Activated CD4-positive, alpha-beta T cell treated with anti-CD3 and anti-CD28 coated beads, Interleukin-2, Interleukin-6, amounts not matched to agents 100 ng/mL and 50 ng/mL, durations not matched to agents 16 hours and 8 hours (primary cell): ENCODE measurements around the gene FIGLA.
A peak's percentile ranks its signal among the peaks of the same experiment; 100 is the strongest.

Experiments
- DNase-seq: peaks from one replicate; pipeline ENCODE4 v3.0.0-alpha.2; 2020

FIGLA gene

DNA sequence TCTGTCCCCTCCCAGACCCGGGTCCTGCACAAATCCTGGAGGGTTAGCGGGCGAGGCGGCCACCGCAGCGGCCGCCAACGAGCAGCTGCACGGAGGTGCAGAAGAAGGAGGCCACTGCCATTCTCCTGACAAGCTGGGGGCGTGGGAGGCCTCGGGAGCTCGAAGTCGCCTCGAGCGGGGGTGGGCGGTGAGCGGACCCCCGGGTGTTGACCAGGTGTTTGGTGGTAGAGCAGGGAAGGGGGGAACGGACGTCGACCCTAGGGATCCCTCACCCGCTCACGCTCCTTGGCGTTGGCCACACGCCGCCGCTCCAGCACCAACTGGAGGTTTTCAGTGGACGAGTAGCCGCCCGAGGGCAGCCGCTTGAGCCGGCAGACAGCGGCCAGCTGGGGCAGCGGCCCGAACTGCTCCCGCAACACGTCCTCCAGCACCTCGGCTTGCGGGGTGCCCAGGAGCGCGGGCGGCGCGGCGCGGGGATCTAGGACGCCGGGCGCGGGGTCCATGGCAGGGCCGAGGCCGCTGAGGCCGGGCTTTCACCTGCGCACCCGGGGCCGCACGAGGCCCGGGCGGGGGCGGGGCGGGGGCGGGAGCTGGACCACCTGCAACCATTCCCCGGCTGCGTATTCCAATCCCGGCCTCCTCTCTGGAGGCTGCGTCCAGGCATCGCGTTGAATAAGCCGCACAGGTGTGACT is at the start of gene FIGLA:
FIGLA (minus strand) TSS at position 508 of the 693 bp plus-strand sequence; CDS start at position 503, 5 bp downstream.
- no peak for DNase-seq

DNA sequence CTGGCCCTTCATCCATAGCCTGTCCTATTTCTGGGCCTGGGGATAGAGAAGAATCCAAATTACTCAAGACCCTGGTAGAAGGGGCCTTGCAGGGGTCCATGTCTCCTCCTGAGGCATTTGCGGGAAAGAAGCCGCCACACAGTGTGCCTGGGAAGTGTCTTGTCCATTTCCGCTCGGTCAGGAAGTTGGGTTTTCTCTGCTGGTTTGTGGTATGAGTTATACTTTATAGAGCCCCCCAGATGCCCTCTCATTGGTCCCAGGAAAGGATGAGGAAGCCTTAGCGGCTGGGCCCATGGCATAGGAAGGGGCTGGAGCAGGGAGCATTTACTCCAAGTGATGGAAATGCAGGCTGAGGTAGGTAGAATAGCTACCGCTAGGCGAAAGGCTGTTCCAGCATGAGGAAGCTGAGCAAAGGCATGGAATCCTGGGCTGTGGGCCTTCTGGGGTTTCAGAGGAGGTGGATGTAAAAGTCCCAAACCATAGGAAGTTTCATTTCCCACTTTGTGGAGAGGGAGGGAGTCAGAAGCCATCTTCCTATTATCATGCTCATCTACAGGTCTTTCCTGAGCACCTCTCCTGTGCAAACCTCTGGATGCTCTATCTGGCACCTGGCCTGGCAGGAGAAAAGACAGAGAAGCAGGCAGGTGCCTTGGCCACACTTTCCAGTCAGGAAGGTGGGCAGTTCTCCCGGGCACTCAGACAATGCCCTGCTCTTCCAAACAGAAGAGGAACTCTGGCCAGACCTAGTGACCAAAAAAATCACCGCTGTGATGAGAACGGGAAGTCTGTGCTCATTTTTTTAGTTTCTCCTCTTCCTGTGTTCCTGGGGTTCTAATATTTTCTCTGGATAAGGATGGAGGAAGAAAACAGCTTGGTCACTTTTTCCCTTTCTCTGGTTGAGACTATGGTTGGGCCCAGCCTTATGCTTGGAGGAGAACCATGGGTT is 47.8 kb upstream of the FIGLA start:
- DNase-seq = no peak

DNA sequence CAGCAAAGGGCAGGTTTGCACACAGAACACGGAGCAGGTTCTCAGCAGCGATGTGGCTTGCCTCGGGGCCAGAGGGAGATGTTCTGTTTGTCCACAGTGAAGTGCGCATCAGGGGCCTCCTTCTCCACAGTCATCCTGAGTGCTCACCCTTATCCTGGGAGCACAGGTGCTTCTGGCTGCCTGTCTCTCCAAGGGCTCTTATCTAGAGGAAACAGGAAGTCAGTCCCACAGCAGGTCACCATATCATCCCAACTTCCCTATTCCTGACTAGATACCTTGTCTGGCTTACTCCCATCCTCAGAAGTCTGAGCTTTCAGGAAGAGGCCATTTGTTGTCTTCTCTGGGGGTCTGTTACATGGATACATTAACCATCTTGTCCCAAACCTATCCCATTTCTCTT is 45.2 kb upstream of the FIGLA start, which contains the start of gene CD207:
CD207 (minus strand) TSS at position 174 of the 400 bp plus-strand sequence; CDS start at position 134, 40 bp downstream.
- DNase-seq = no peak

DNA sequence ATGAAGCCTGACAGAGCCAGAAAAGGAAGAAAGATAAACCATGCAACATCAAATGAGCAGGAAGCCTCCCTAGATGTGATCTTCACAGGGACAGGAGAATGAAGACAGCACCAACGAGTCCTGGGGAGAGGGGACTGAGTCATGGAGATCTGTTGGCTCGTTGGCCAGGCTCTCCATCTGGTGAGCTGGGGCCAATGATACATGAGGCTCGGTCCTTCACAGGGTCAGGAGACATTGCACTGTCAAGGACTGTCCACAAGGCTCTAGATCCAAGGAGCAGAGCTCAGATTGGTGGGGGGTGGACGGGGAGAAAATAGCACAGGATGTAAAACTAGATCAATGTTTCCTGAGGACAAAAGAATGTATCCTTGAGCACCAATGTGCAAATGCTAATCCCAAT is 44.4 kb upstream of the FIGLA start:
- DNase-seq = no peak

DNA sequence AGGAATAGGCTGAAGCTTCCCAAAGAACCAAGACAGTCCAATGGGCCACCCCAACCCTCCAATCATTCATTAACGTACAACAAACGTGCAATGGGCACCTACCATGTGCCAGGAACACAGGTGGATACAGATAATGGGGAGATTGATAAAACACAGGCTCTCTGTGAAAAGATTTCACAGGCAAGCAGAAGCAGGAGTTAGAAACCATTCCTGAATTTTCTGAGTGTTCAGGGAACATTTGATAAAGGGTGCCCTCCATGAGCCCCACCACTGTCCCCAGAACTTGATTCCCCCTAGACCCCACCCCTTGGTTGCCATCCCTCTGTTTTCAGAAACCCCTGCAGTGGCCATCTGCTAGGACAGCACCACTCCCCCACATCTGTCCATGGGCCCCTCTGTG is 43.7 kb upstream of the FIGLA start:
- no peak for DNase-seq

- DNase-seq = no peak
These were observed 42.8 kb upstream of the FIGLA start for GRCh38 chr2:70833246-70833645.

DNA sequence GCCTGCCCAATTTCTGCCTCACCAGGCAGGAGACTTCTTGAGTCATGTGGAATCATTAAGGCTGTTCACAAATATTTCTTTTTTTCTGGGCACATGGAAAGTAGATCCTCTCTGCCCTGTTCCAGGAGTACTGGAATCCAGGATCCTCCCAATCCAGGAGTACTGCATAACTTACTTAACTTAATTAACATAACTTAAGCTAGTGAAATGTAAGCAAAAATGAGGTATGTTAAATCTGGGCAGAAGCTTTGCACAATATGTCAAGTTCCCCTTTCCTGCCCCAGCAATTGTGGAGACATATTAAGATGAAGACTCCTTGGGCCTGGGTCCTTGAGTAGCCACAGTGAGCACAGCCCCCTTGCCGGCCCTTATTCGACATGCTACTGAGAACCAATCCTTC is 41.9 kb upstream of the FIGLA start:
- no peak for DNase-seq

DNA sequence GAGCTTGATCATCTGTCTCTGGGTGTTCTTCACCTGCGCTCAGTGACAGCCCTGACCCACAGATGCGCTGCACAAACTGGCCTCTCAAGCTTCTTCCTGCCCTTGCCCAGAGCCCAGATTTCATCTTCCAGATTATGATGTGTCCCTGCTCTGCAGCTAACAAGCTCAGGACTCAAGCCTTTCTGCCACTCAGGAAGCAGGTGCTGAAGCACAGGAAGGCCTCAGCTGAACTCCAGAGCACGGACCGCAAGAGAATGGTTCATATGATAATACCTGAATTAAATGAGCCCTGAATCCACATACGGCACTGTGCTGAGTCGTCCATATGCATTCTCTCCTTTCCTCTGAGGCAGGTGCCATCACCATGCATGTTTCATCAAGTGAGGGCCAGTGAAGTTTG is 41.4 kb upstream of the FIGLA start:
- no peak for DNase-seq

GRCh38 chr2:70830366-70830765 is 39.9 kb upstream of the FIGLA start:
- no peak for DNase-seq

DNA sequence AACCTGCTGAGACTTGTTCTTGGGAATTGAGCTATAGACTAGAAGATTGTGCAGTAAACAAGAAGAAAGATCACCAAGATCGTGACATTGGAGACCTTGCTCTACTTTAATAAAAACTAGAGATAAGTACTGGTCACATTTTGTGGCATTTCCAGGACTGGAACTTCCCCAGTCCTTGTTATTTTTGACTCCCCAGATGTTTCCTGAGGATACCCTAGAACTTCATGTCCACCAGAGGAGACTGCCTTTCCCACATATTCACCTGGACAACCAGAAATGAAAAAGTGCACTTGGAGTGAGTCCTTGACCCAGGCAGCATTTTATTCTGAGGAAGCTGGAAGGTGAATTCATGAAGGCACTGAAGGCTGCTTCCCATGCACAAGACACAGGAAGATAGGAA is 39.5 kb upstream of the FIGLA start:
- DNase-seq = no peak

DNA sequence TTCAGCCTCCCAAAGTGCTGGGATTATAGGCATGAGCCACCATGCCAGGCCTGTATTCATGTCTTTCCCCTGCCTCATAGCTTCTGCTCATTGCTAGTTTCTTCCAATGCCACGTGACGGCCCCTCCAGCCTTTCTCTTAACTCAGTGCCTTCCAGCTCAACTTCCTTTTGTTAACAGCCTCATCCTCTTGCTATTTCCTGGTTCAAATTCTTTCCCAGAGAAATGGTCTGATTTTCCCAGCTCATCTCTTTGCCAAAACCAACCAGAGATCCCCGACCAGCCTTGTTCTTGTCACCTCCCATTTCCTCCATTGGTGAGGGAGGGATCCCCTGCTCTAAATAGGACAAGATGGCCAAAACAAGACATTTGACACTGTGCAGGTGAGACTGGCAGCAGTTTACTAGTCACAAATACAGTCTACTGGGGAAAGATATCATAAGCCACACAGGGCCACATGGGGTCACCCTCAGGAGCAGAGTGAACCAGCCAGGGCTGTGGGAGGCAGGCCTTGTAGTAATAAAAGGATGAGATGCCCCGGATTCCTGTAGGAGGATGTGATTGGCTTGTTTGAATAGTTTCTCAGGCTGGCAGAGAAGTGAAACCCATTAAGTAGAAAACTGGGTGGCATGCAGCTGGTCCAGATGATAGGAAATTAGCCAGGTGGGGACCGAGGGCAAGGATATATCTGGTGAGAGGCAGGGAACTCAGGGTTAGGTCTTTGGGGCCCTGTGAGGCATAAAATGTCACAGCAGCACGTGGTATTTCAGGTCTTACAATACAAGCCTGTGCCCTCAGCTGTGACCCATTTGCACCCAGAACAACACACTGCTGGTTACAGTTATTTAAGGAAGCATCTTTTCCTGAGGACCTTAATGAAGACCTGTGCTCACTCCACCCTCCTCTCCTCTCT is 38.7 kb upstream of the FIGLA start:
- DNase-seq = no peak

DNA sequence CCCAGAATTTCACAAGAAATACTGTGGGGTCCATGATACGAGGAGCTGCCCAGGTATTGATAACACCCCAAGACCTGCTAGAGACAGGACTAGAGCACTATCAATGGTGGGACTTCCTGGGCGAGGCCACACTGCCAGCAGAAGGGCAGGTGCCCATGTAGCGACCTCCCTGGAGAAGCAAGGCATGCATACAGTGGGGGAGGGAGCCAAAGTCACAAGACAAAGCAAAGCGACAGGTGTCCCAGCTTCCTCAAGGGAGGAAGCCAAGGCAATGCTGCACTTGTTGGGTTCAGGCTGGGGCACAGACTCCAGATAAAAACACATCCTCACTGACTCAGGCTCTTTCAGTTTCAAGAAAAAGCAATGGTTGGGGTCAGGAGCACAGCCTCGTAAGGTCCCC is 37.7 kb upstream of the FIGLA start:
- no peak for DNase-seq

DNA sequence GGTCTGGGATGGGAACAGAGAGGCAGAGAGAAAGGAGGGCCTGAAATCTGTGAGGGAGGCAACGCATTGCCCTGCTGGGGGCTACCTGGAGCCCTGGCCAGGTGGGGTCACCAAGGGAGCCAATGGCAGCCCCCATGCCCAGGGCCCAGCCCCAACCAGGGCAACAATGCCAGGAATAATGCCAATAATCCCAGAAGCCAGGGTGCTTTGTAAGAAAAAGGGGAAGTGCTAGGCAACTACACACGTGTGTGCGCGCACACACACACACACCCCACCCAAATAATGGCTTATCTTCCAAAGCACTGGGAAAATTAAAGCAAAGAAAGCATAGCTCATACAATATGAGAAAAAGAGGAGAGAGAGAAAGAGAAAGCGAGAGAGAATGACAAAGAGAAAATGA is 36.9 kb upstream of the FIGLA start:
- DNase-seq = no peak

DNA sequence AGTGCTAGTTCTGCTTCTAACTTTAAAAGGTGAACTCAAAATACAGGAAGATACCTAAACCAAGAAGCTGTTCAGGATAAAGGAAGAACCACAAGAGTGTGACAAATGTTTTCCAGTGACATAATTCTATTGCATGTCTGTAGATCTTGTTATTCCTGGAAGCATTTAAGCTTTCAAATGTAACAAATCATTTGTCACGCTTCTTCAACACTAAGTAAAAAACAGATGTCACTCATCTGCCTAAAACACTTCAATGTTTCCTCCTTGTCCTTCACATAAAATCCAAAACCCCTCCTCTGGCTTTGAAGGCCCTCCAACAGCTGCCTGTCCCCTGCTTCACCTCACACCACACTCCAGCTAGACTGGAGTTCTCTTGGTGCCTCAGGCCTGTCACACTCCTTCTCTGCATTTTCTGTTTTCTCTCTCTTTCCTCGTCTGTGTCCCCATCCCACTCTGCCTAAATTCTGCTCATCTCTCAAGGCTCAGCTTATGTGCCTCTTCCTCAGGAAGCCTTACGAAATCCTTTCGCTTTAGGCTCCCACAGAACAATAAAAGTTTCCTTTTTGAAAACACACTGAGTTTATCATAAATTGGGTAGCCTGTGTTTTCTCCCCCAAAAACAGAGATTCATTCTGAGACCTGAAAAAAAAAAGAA is 36.4 kb upstream of the FIGLA start:
- peak; percentile 45 for DNase-seq

GRCh38 chr2:70823249-70823648 is 32.8 kb upstream of the FIGLA start:
- DNase-seq = no peak

- no peak for DNase-seq
These were observed 32.4 kb upstream of the FIGLA start for GRCh38 chr2:70822843-70823242.

GRCh38 chr2:70820499-70820898 is 30.1 kb upstream of the FIGLA start, which contains the start of gene CLEC4F:
Gene CLEC4F, minus strand, starts transcription at chr2:70820599. Its CDS starts 76 bp downstream, at chr2:70820523.
- DNase-seq = no peak

DNA sequence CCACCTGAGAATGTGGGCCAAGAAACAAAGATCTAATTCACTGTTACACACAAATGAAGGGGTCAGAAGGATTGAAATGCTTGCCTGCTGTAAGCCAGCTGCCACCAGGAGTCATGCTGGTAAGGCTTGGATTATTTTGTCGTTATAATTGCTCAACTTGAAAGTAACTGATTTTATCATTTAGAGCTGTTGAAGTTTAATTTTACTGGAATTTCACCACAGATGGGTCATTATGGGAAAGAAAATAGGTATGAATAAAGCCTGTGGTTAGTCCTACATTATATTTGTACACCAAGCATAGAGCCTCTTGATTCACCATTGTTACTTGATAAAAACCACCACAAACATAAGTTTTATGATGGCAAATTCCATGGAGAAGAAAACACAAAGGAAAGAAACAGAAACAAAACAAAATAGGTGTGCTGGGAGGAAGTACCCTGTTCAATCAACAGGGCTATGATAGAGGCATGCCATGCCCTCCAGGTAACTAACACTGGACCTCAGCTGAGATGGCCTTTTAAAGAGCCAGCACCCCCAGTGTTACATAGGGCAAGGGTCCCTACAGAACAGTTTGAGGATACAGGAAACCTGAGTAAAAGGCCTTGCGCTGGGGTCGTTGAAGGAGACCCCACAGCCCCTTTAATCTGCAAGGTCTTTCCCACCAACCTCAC is 27.0 kb upstream of the FIGLA start:
- peak; percentile 75 for DNase-seq

- no peak for DNase-seq
These were observed 26.3 kb upstream of the FIGLA start for GRCh38 chr2:70816726-70817125.

- DNase-seq = no peak
These were observed 18.8 kb upstream of the FIGLA start for GRCh38 chr2:70808983-70809958.

DNA sequence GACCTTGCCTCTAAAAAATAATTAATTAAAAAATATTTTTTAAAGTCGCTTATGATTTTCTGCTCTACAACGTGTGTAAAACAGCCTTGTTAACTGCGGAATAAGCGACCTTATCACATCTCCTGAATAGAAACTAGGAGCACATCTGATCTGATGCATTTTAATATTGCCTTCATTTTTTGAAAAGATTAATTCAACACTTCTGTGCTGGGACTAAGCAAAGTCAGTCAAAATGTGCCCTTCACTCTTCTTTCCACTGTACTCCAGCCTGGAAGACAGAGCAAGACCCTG is 17.3 kb upstream of the FIGLA start:
- no peak for DNase-seq
